ENCODE data around the gene KCNK17.

- TF ChIP-seq, protein P1, sequence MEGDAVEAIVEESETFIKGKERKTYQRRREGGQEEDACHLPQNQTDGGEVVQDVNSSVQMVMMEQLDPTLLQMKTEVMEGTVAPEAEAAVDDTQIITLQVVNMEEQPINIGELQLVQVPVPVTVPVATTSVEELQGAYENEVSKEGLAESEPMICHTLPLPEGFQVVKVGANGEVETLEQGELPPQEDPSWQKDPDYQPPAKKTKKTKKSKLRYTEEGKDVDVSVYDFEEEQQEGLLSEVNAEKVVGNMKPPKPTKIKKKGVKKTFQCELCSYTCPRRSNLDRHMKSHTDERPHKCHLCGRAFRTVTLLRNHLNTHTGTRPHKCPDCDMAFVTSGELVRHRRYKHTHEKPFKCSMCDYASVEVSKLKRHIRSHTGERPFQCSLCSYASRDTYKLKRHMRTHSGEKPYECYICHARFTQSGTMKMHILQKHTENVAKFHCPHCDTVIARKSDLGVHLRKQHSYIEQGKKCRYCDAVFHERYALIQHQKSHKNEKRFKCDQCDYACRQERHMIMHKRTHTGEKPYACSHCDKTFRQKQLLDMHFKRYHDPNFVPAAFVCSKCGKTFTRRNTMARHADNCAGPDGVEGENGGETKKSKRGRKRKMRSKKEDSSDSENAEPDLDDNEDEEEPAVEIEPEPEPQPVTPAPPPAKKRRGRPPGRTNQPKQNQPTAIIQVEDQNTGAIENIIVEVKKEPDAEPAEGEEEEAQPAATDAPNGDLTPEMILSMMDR (IDR thresholded peaks at IDR 0.05): no peak
- TF ChIP-seq POLR2A (IDR thresholded peaks at IDR 0.05) (no peak), POLR2AphosphoS5 (IDR thresholded peaks at IDR 0.05) (no peak)
Observed at GRCh38 chr6:39263303-39264037, 50.7 kb downstream of the KCNK17 start.

All from sigmoid colon (tissue), 4 donors.